Psoas muscle (tissue), 8 donors: Measurements from ENCODE around the gene MBD5. TPM values are rescaled to one million over a fixed set of nuclear protein-coding genes. Genes with fewer than 3 reads are reported as not detected.
A peak's percentile ranks its signal among the peaks of the same experiment; 100 is the strongest.
"Not testable (repeated sequence)": the region's sequence is repeated elsewhere in the genome, so short reads cannot be mapped to it uniquely, and the experiment has no call there.

Experiments
- ATAC-seq, 4 donors: fragments of 200-7000 bp; cut with Tn5 transposase; one replicate each; pipeline ENCODE4 v1.9.1; 2020; ENCODE audit warnings: moderate library complexity in 3 of 4, mild to moderate bottlenecking in 2 of 4
- DNase-seq, 2 donors: peaks; one replicate each; pipeline ENCODE4 v3.0.0-alpha.2; 2020
- H3K27ac ChIP-seq: fragments of 200-600 bp; one replicate; pipeline ENCODE4 v1.8.0; 2022
- H3K27me3 ChIP-seq, 3 donors: fragments of 200-600 bp in 1 of 3; one replicate each; pipeline versions ENCODE4 v1.6.1 to v1.8.0; 2013 to 2022; ENCODE audit warnings: low read length in 2 of 3, mild to moderate bottlenecking in 2 of 3, moderate library complexity in 1 of 3; ENCODE audit not compliant: insufficient read depth in 3 of 3
- H3K36me3 ChIP-seq, 2 donors: fragments of 200-600 bp in 1 of 2; one replicate each; pipeline versions ENCODE4 v1.6.1 to v1.8.0; 2013 to 2022; ENCODE audit warnings: low read depth in 1 of 2, mild to moderate bottlenecking in 1 of 2, moderate library complexity in 1 of 2; ENCODE audit not compliant: insufficient read depth in 1 of 2
- H3K4me1 ChIP-seq: fragments of 200-600 bp; one replicate; pipeline ENCODE4 v1.8.0; 2022
- H3K4me3 ChIP-seq: fragments of 200-600 bp; one replicate; pipeline ENCODE4 v1.8.0; 2022; ENCODE audit warnings: mild to moderate bottlenecking
- H3K9me3 ChIP-seq: fragments of 200-600 bp; one replicate; pipeline ENCODE4 v1.8.0; 2022
- CTCF ChIP-seq: fragments of 200-600 bp; IDR thresholded peaks from one replicate; pipeline ENCODE4 v1.8.0; 2022; ENCODE audit warnings: antibody characterized with exemption
- WGBS, 3 donors: extraction: QIAGEN DNeasy Blood & Tissue Kit; methylation state at CpG; one replicate each; pipeline versions ENCODE4 v1.1.6 to v1.1.7; 2013; 5-methylcytosine and 5-hydroxymethylcytosine counted together
- intact Hi-C, 2 donors: fragments of 100-400 bp; cut with DNase I; formaldehyde crosslinking; loops; one replicate each; pipeline versions ENCODE4 v1.11.0 to v1.14.2; 2022
- polyA plus RNA-seq, 3 donors: library from polyadenylated mRNA; stranded (reverse); fragments of 200-250 nt; gene quantifications; one replicate each; pipeline ENCODE4 v1.2.3, GENCODE V29; 2013
- total RNA-seq, 4 donors: library from RNA; stranded (reverse); fragmentation: NEBNext Ultra II Directional in 2 of 4; extraction: Animal tissue kit (Norgen Biotek cat#: 25700) in 2 of 4; gene quantifications; one replicate each; pipeline versions ENCODE4 v1.2.1 to v1.2.4, GENCODE V29; 2021 to 2023
- donor health status: healthy with polysubstance abuse.
- donor health status: DM: no; HTN: no; CAD: no; lungs with moderate emphysema.
- donor health status: Bipolar disorder and iron deficiency.
- donor health status: healthy.
- donor health status: DM: yes; HTN: yes; CAD: no.
- donor health status: DM: no; HTN: no; CAD: no.
- donor health status: DM: no; HTN: no; CAD: no.
- donor health status: DM: yes; HTN: yes; CAD: no.

MBD5 gene
- total and polyA plus RNA-seq, 7 donors: 3.2 to 36.5 (median 17.5) TPM

GRCh38 chr2:147989102-147989501 is 31.8 kb upstream of the MBD5 start:
- intact Hi-C loops: loop anchor here in 1 of 2 donors (10.0 kb wide), 1 partner anchor 516 kb away; no protein-coding TSS in a partner anchor
- DNase-seq: no peak
- H3K4me1 ChIP-seq: peaks cover 11% of the 10 kb centered on the region
- no peaks in the 10 kb centered on the region for H3K36me3 ChIP-seq
- 72 to 94% (median 74%) methylated on average over 3 of the region's 3 CpGs for WGBS, 3 donors
- ATAC-seq: no peak
- H3K27ac ChIP-seq: no peak overlapping the region
- H3K9me3 ChIP-seq: no peaks in the 10 kb centered on the region
- no peaks in the 10 kb centered on the region for H3K27me3 ChIP-seq
- TF ChIP-seq CTCF: no peak
- H3K4me3 ChIP-seq: no peak overlapping the region

- WGBS, 3 donors: 58 to 66% (median 61%) methylated on average over 4 of the region's 4 CpGs
- no peaks in the 10 kb centered on the region for H3K27me3 ChIP-seq
- peak; percentile 64 for TF ChIP-seq CTCF
- ATAC-seq: peak in 2 of 4 donors; percentile 32 to 71
- DNase-seq: no peak
- H3K4me1 ChIP-seq: peaks cover 11% of the 10 kb centered on the region
- no peaks in the 10 kb centered on the region for H3K9me3 ChIP-seq
- intact Hi-C loops: loop anchor here in 1 of 2 donors (10.0 kb wide), 2 partner anchors 515 to 1005 kb away; no protein-coding TSS in a partner anchor
- no peak overlapping the region for H3K27ac ChIP-seq
- no peak overlapping the region for H3K4me3 ChIP-seq
- no peaks in the 10 kb centered on the region for H3K36me3 ChIP-seq
Observed at GRCh38 chr2:147989809-147990403, 31.0 kb upstream of the MBD5 start.

GRCh38 chr2:147994965-147995364 is 25.9 kb upstream of the MBD5 start:
- intact Hi-C loops: loop anchor here in 1 of 2 donors (10.0 kb wide), 1 partner anchor 1000 kb away; no protein-coding TSS in a partner anchor
- not testable (repeated sequence) for ATAC-seq
- 98 to 99% (median 98%) methylated on average over 7 of the region's 7 CpGs for WGBS, 3 donors

GRCh38 chr2:147996828-147997227 is 24.1 kb upstream of the MBD5 start:
- Histone ChIP-seq H3K27ac (no peak overlapping the region), H3K4me3 (no peak overlapping the region), H3K36me3 (no peaks in the 10 kb centered on the region), H3K27me3 (no peaks in the 10 kb centered on the region), H3K4me1 (peaks cover 29% of the 10 kb centered on the region), H3K9me3 (no peaks in the 10 kb centered on the region)
- TF ChIP-seq CTCF: no peak
- DNase-seq (no peak), ATAC-seq (no peak)
- intact Hi-C loops: loop anchor here in 1 of 2 donors (10.0 kb wide), 1 partner anchor 998 kb away; no protein-coding TSS in a partner anchor

More at GRCh38 chr2:147994965-147995364, 25.9 kb upstream of the MBD5 start:
- not testable (repeated sequence) for H3K4me3 ChIP-seq, H3K27ac ChIP-seq, H3K36me3 ChIP-seq, H3K27me3 ChIP-seq, DNase-seq, H3K9me3 ChIP-seq
- H3K4me1 ChIP-seq: peaks cover 25% of the 10 kb centered on the region

- Histone ChIP-seq H3K27ac (no peak overlapping the region), H3K27me3 (no peaks in the 10 kb centered on the region), H3K36me3 (no peaks in the 10 kb centered on the region), H3K4me1 (peaks cover 29% of the 10 kb centered on the region), H3K9me3 (peaks cover 5% of the 10 kb centered on the region), H3K4me3 (no peak overlapping the region)
- WGBS, 3 donors: 25 to 42% (median 31%) methylated on average over 4 of the region's 4 CpGs
- no peak for DNase-seq
- intact Hi-C loops: loop anchor here in 1 of 2 donors (10.0 kb wide), 1 partner anchor 997 kb away; no protein-coding TSS in a partner anchor
- no peak for TF ChIP-seq CTCF
- ATAC-seq: peak; percentile 54 to 72 (median 68)
Observed at GRCh38 chr2:147998203-147998602, 22.7 kb upstream of the MBD5 start.
